Activated naive CD8-positive, alpha-beta T cell treated with anti-CD3 and anti-CD28 coated beads, Interleukin-2, amount 50 U/mL, for 16 hours (primary cell): ENCODE data around the gene PLEKHG3.
"Not testable (repeated sequence)": the region's sequence is repeated elsewhere in the genome, so short reads cannot be mapped to it uniquely, and the experiment has no call there.

ENCODE experiments used
- DNase-seq: peaks from one replicate; pipeline ENCODE4 v3.0.0-alpha.2; 2020; ENCODE audit warnings: low read depth, low spot score

Gene PLEKHG3

DNA sequence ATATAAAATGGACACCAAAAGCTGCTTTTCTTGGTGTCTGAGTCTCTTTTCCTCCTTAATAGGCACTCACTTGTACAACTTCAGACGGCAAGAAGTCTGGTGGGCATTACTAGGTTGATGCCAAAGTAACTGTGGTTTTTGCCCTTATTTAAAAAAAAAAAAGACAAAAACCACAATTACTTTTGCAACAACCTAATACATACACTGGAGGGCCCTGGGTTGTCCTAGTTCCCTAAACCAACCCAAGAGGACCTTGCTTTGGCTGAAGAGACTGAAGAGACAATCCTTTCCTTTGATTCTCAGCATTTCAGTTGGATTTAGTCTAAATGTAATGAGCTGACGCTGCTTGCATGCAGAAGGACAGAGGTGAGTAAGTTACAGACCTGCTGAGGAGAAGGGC lies 16.2 kb upstream of the PLEKHG3 start:
- DNase-seq = no peak

GRCh38 chr14:64688811-64689281 lies 15.4 kb upstream of the PLEKHG3 start:
- no peak for DNase-seq

GRCh38 chr14:64689289-64689688 lies 14.9 kb upstream of the PLEKHG3 start:
- DNase-seq = no peak

- not testable (repeated sequence) for DNase-seq
These were observed 13.6 kb upstream of the PLEKHG3 start for GRCh38 chr14:64690607-64691006.

- no peak for DNase-seq
These were observed 12.8 kb upstream of the PLEKHG3 start for GRCh38 chr14:64691376-64691775.

DNA sequence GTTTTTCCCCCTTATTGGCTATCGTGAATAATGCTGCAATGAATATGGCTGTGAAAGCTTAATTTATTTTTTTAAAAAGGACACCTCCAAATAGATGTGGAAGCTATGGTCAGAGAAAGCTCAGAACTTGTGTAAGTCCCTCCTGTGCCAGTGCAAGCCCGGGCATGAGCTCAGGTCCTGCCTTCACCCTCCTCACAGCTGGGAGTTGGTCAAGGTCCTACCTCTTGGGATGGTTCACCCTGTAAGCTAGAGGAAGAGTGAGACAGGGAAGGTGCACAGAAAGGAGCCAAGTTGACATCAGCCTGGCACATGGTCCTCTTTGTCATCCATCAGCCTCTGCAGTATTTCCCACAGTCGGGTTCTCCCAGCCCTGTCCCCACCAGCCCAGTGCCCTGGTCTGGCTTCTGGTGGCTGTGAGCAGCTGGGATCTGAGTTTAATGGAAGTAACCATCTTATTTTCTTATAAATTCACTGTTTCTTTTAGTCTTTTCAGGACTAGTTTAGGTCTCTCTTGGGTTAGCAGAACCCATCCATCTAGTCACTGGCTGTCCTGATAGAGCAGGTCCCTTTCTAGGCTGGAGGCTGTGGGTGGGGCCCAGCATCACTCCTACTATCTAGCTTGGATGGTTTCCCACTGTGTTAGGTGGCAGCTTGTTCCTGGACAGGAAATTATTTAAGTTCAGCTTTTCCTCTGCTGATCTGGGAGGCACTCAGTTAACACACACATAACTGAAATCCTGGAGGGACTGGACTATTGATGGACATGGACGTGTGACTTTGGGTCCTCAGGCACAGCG lies 11.8 kb upstream of the PLEKHG3 start:
- no peak for DNase-seq

- DNase-seq = no peak
These were observed 11.0 kb upstream of the PLEKHG3 start for GRCh38 chr14:64692986-64693809.

GRCh38 chr14:64693810-64694165 lies 10.4 kb upstream of the PLEKHG3 start:
- DNase-seq = no peak

DNA sequence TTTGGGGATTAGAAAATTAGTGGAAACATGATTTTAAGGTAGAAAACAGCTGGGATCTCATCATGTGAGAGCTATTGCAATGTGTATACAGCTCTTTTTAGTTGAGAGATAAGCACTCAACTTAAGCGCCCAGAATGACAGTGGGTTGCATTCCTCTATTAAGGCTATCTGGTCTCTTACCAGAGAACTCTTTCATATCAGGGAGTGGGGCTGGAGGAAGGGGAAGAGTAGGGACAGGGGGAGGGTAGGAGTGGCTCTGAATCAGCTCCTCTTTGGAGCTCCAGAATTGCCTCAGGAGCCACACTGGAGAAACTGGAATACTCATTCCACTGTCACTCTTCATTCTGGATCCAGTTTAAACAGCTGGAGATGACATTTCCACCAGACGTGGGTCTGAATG lies 9.2 kb upstream of the PLEKHG3 start:
- DNase-seq = no peak

GRCh38 chr14:64696355-64696857 lies 7.8 kb upstream of the PLEKHG3 start:
- no peak for DNase-seq

- DNase-seq = no peak
These were observed 5.3 kb upstream of the PLEKHG3 start for GRCh38 chr14:64698903-64699302.

DNA sequence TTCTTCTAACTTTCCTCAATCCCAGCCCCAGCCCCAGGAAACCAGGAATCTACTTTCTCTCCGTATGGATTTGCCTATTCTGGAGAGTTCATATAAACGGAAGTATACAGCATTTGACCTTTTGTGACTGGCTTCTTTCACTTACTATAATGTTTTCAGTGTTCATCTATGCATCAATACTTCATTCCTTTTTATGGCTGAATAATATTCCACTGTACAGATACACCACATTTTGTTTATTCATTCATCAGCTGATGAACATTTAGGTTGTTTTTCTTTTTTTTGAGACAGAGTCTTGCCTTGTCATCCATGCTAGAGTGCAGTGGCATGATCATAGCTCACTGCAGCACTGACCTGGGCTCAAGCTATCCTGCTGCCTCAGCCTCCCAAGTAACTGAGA lies 3.9 kb upstream of the PLEKHG3 start:
- DNase-seq = no peak

GRCh38 chr14:64700894-64701293 lies 3.3 kb upstream of the PLEKHG3 start:
- no peak for DNase-seq

DNA sequence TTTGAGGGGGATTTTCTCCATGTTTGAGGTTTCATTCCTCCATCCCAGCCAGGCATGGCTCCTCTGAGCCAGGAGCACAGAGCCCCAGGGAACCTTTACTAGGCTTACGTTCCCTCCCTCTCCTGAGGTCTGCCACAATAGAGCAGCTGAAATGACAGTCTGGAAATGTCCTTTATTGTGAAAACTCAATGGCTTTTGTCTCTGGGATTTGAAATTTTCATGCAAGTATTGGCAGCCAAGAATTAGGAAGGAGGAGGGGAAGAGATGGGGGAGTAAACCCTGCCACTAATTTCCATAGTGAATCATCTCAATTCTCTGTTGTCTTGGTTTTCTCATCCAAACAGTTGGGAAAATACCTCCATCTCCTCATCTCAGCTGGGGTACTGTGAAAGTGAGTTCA lies 2.6 kb upstream of the PLEKHG3 start:
- DNase-seq = no peak

- no peak for DNase-seq
These were observed 1.5 kb upstream of the PLEKHG3 start for GRCh38 chr14:64702493-64703394.

DNA sequence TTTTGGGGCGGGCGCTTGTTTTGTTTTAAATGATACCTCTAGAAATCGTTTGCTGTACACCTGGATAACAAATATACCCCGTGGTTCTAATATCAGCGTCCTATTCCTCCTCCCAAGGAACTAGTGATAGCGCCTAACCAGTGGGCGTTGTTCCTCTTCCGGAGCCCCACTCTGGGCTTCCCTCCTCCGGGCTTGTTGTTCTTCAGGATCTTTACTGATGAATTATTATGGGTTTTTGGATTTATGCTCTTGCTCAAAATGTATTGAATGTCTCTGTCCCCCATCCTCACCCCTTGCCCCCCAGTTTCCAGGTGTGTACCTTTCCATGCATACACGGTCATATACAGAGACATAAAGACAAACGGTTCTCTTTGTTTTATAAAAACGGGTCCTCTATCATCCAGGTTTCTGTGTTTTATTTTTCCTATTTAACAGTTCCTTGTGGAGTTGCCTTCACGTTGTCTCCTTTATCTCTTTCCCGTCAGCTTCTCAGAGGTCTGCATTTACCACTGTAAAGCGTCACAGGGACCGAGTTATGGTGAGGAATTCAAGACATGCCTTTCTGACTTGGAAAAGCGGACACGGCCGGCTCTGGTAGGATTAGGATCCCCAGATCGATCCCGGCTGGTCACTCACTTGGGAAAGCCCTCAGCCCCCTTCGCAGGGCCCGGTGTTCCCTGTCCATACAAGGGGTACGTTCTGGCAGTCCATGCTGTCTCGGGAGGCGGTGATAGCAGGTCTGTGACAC lies 655 bp upstream of the PLEKHG3 start:
- no peak for DNase-seq

- no peak for DNase-seq
These were observed 638 bp downstream of the PLEKHG3 start for GRCh38 chr14:64704743-64705380.

GRCh38 chr14:64705381-64706118 lies 1.3 kb downstream of the PLEKHG3 start:
- DNase-seq = no peak

DNA sequence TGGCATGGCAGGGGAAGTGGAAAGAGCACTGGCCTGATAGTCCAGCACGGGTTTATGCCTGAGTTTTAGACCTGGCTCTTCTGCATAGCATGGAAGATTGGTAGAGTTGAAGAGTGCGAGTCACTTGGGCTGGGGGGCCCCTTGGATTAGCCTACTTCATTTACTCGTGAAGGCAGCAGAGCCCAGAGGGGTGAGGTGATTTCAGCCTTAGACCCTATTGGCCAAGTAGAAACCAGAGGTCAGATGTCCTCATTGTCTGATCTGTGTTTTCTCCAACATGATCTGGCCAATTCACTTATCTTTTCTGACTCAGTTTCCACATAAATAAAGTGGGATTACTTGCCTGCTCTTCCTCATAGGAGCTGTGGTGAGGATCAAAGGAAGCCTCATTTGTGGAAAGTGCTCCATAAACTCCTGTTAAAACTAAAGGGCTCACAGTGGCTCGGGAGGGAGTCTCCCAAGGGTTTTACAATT lies 1.9 kb downstream of the PLEKHG3 start:
- DNase-seq = no peak
